H1 (cell line): ENCODE results near the gene ANGEL2. TPM values are rescaled to one million over a fixed set of nuclear protein-coding genes. Genes with fewer than 3 reads are reported as not detected.
A peak's percentile ranks its signal among the peaks of the same experiment; 100 is the strongest.

Experiments
- CTCF ChIA-PET: fragments of 300-600 bp; sonication (Branson Sonifier 250); formaldehyde crosslinking; loops from one replicate; lab custom pipeline; 2021; ENCODE audit not compliant: partially characterized antibody; lab: Charles Lee
- POLR2A ChIA-PET: fragments of 300-600 bp; sonication (Branson Sonifier 250); formaldehyde crosslinking; loops from one replicate; lab custom pipeline; 2021; ENCODE audit warnings: inconsistent platforms; ENCODE audit not compliant: partially characterized antibody; lab: Charles Lee
- DNase-seq, 2 experiments: peaks; one replicate each; pipeline versions ENCODE4 v3.0.0 to v3.0.0-alpha.2; 2010 to 2022; ENCODE audit warnings: low spot score in 2 of 2, low read depth in 1 of 2, mixed read lengths in 1 of 2
- FAIRE-seq: peaks from 2 replicates; lab custom pipeline; 2011; peaks lifted over from hg19 to GRCh38; lab: Jason Lieb, UNC
- H2AFZ ChIP-seq: 2 replicates; pipeline ENCODE4 v1.8.1; 2012; ENCODE audit warnings: low read length, inconsistent platforms
- H2AK5ac ChIP-seq: 2 replicates; pipeline ENCODE4 v1.6.1; 2013; ENCODE audit warnings: low read depth, low read length
- H2BK120ac ChIP-seq: replicated peaks from 2 replicates; pipeline ENCODE3; 2013; ENCODE audit warnings: low read depth, low read length, inconsistent platforms
- H2BK12ac ChIP-seq: 2 replicates; pipeline ENCODE4 v1.6.1; 2013; ENCODE audit warnings: low read depth, low read length
- H2BK15ac ChIP-seq: 2 replicates; pipeline ENCODE4 v1.6.1; 2013; ENCODE audit warnings: low read length
- H2BK20ac ChIP-seq: 2 replicates; pipeline ENCODE4 v1.6.1; 2013; ENCODE audit warnings: low read length
- H2BK5ac ChIP-seq: 2 replicates; pipeline ENCODE4 v1.6.1; 2013; ENCODE audit warnings: low read depth, low read length
- H3K14ac ChIP-seq: 2 replicates; pipeline ENCODE4 v1.6.1; 2013; ENCODE audit warnings: inconsistent platforms; ENCODE audit not compliant: insufficient read length
- H3K18ac ChIP-seq: 2 replicates; pipeline ENCODE4 v1.6.1; 2013; ENCODE audit warnings: low read length; ENCODE audit errors: extremely low read depth
- H3K23ac ChIP-seq: 2 replicates; pipeline ENCODE4 v1.6.1; 2013; ENCODE audit warnings: inconsistent platforms; ENCODE audit not compliant: insufficient read length
- H3K23me2 ChIP-seq: 2 replicates; pipeline ENCODE4 v1.6.1; 2013; ENCODE audit warnings: low read depth, low read length
- H3K27ac ChIP-seq: 2 replicates; pipeline ENCODE4 v1.6.1; 2011; ENCODE audit warnings: low read depth, low read length, inconsistent platforms
- H3K27me3 ChIP-seq, 4 experiments: replicated peaks in 1 of 4; 1 replicate in 1 of 4; 2 replicates in 3 of 4; pipeline versions ENCODE4 v1.6.1 to v1.8.1; 2011 to 2013; ENCODE audit warnings: low read length in 3 of 4, mild to moderate bottlenecking in 3 of 4, inconsistent platforms in 2 of 4, mixed read lengths in 2 of 4, moderate library complexity in 1 of 4; ENCODE audit not compliant: control insufficient read depth in 3 of 4, insufficient read depth in 3 of 4; ENCODE audit errors: extremely low read depth in 1 of 4
- H3K36me3 ChIP-seq, 4 experiments: 2 replicates each; pipeline versions ENCODE4 v1.6.1 to v1.8.1; 2011 to 2013; ENCODE audit warnings: mild to moderate bottlenecking in 4 of 4, low read length in 3 of 4, moderate library complexity in 2 of 4, control low read depth in 1 of 4, inconsistent platforms in 1 of 4; ENCODE audit not compliant: insufficient read depth in 4 of 4, control insufficient read depth in 2 of 4
- H3K4ac ChIP-seq: replicated peaks from 2 replicates; pipeline ENCODE3; 2013; ENCODE audit warnings: low read length, low read depth, mixed read lengths, inconsistent platforms; ENCODE audit not compliant: insufficient read length
- H3K4me1 ChIP-seq, 4 experiments: replicated peaks in 1 of 4; 1 replicate in 1 of 4; 2 replicates in 3 of 4; pipeline versions ENCODE4 v1.6.1 to v1.8.1; 2011 to 2013; ENCODE audit warnings: low read length in 3 of 4, inconsistent platforms in 2 of 4, mixed read lengths in 1 of 4; ENCODE audit not compliant: insufficient read depth in 4 of 4, control insufficient read depth in 3 of 4
- H3K4me2 ChIP-seq, 2 experiments: 2 replicates each; pipeline versions ENCODE4 v1.6.1 to v1.8.1; 2011 to 2013; ENCODE audit warnings: low read depth in 2 of 2, low read length in 2 of 2, control low read depth in 1 of 2, inconsistent platforms in 1 of 2, mild to moderate bottlenecking in 1 of 2; ENCODE audit not compliant: insufficient read depth in 1 of 2
- H3K4me3 ChIP-seq, 4 experiments: fragments of 200-600, 300-600 bp in 1 of 4; sonication (generic), shearing (Covaris generic), sonication (Bioruptor Twin) in 1 of 4; 2 replicates each; pipeline versions ENCODE4 v1.5.1 to v1.8.1; 2011 to 2016; ENCODE audit warnings: low read length in 4 of 4, low read depth in 3 of 4, control low read depth in 2 of 4, inconsistent platforms in 2 of 4, mild to moderate bottlenecking in 2 of 4, mixed read lengths in 1 of 4, moderate library complexity in 1 of 4; ENCODE audit not compliant: insufficient read depth in 2 of 4; ENCODE audit errors: extremely low read depth in 1 of 4
- H3K56ac ChIP-seq: replicated peaks from 2 replicates; pipeline ENCODE3; 2013; ENCODE audit warnings: low read depth, mild to moderate bottlenecking, mixed read lengths, low read length, inconsistent platforms; ENCODE audit not compliant: insufficient read length
- H3K79me1 ChIP-seq: 2 replicates; pipeline ENCODE4 v1.6.1; 2013; ENCODE audit warnings: low read depth, low read length, control low read depth
- H3K79me2 ChIP-seq, 2 experiments: 2 replicates each; pipeline versions ENCODE4 v1.6.1 to v1.8.1; 2012 to 2013; ENCODE audit warnings: low read length in 2 of 2, mild to moderate bottlenecking in 2 of 2, inconsistent platforms in 1 of 2; ENCODE audit not compliant: insufficient read depth in 2 of 2, control insufficient read depth in 1 of 2
- H3K9ac ChIP-seq, 4 experiments: replicated peaks in 1 of 4; 1 replicate in 1 of 4; 2 replicates in 3 of 4; pipeline versions ENCODE4 v1.6.1 to v1.8.1; 2011 to 2013; ENCODE audit warnings: low read depth in 3 of 4, low read length in 3 of 4, control low read depth in 2 of 4, mild to moderate bottlenecking in 2 of 4, moderate library complexity in 2 of 4, inconsistent platforms in 1 of 4; ENCODE audit errors: extremely low read depth in 1 of 4
- H3K9me3 ChIP-seq, 2 experiments: 2 replicates each; pipeline versions ENCODE4 v1.6.1 to v1.8.1; 2012 to 2013; ENCODE audit warnings: mild to moderate bottlenecking in 2 of 2, moderate library complexity in 2 of 2, control low read depth in 1 of 2, inconsistent platforms in 1 of 2, low read depth in 1 of 2, low read length in 1 of 2, mixed read lengths in 1 of 2; ENCODE audit not compliant: insufficient read depth in 2 of 2
- H4K20me1 ChIP-seq, 2 experiments: replicated peaks in 1 of 2; 2 replicates each; pipeline versions ENCODE3 to v1.8.1; 2011 to 2013; ENCODE audit warnings: inconsistent platforms in 2 of 2, low read length in 2 of 2, mild to moderate bottlenecking in 1 of 2; ENCODE audit not compliant: insufficient read depth in 2 of 2, control insufficient read depth in 1 of 2
- H4K5ac ChIP-seq: 2 replicates; pipeline ENCODE4 v1.6.1; 2013; ENCODE audit warnings: low read length, low read depth, mixed read lengths, inconsistent platforms; ENCODE audit not compliant: insufficient read length
- H4K8ac ChIP-seq: 2 replicates; pipeline ENCODE4 v1.8.0; 2013; ENCODE audit warnings: mild to moderate bottlenecking, moderate library complexity, low read length, inconsistent platforms; ENCODE audit not compliant: insufficient read depth; ENCODE audit errors: extremely low read depth
- H4K91ac ChIP-seq: replicated peaks from 2 replicates; pipeline ENCODE3; 2013; ENCODE audit warnings: low read length, mixed read lengths, inconsistent platforms; ENCODE audit not compliant: insufficient read length
- CBX5 ChIP-seq: fragments of 300-800, 300-1000 bp; sonication (generic); IDR thresholded peaks from 2 replicates; pipeline ENCODE4 v1.7.1; 2016; ENCODE audit warnings: antibody characterized with exemption, low read length, low read depth
- SIN3A ChIP-seq, 2 experiments: IDR thresholded peaks in 1 of 2; conservative IDR thresholded peaks in 1 of 2; 2 replicates each; pipeline ENCODE4 v1.6.1; 2011 to 2012; ENCODE audit warnings: low read length in 2 of 2, improper control_type of control experiment in 1 of 2, low read depth in 1 of 2, mild to moderate bottlenecking in 1 of 2
- WGBS, 2 experiments: shearing (Covaris generic) in 1 of 2; methylation state at CpG; one replicate each; pipeline versions ENCODE4 v1.1.6 to v1.1.7; 2013 to 2015; ENCODE audit warnings: low lambda C conversion rate in 2 of 2, mixed read lengths in 2 of 2, inconsistent platforms in 1 of 2, low coverage in 1 of 2, missing lambda C conversion rate in 1 of 2; ENCODE audit not compliant: insufficient replicate concordance in 2 of 2, insufficient coverage in 1 of 2, insufficient read length in 1 of 2; ENCODE audit errors: extremely low coverage in 1 of 2, missing lambda C conversion rate in 1 of 2; 5-methylcytosine and 5-hydroxymethylcytosine counted together
- polyA plus RNA-seq, 7 experiments: library from polyadenylated mRNA; depleted of rRNA in 3 of 7; stranded (reverse) in 5 of 7; unstranded in 2 of 7; fragments of >200 nt in 5 of 7; fragments of 200-250 nt in 2 of 7; gene quantifications; 1 replicate in 5 of 7; 2 replicates in 1 of 7; 4 replicates in 1 of 7; pipeline versions ENCODE4 v1.2.1 to v1.2.3, GENCODE V29; 2011 to 2013; ENCODE audit warnings: missing spikeins in 2 of 7, mixed read lengths in 2 of 7
- total RNA-seq: library from RNA; stranded (reverse); fragmentation: NEBNext Ultra II Directional; extraction: Animal tissue kit (Norgen Biotek cat#: 25700); gene quantifications from 2 replicates; pipeline ENCODE4 v1.2.1, GENCODE V29; 2021

The ANGEL2 gene
- total and polyA plus RNA-seq, 2 of the 8 experiments (the other 6 are each of a cell fraction or from before 2014, with no cell fraction given): 18.1 to 39.9 TPM

DNA sequence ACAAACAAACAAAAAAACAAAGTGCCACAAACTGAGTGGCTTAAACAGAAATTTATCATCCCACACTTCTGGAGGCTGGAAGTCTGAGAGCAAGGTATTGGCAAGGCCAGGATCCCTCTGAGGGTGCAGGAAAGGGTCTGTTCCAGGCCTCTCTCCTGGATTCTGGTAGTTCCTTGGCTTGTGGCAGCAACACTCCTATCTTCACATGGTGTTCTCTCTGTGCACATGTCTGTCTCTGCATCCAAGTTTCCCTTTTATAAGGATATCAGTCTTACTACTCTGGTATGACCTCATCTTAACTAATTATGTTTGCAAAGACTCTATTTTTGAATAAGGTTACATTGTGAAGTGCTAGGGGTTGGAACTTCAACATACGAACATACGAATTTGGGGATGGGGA lies 70.6 kb downstream of the ANGEL2 start:
- Histone ChIP-seq H3K36me3 (no peaks in the 10 kb centered on the region), H2AK5ac (no peak overlapping the region), H2BK15ac (no peak overlapping the region), H3K4me3 (no peak overlapping the region), H3K18ac (no peak overlapping the region), H3K4ac (no peak overlapping the region), H4K5ac (no peak overlapping the region), H4K8ac (no peak overlapping the region), H3K9ac (no peak overlapping the region), H3K56ac (no peak overlapping the region), H3K4me1 (peaks cover 0 to 5% (median 1%) of the 10 kb centered on the region in 4 experiments; a peak in 1 of 7 replicates), H4K20me1 (no peaks in the 10 kb centered on the region), H3K79me2 (no peaks in the 10 kb centered on the region), H4K91ac (peak overlapping the region; percentile 16), H2BK120ac (no peak overlapping the region), H3K9me3 (no peaks in the 10 kb centered on the region), H3K27ac (no peak overlapping the region), H3K4me2 (no peak overlapping the region), H2BK20ac (no peak overlapping the region), H3K23me2 (0 out of 2 replicates have a peak, but pooled peaks cover 2% of the 10 kb centered on the region), H2BK5ac (no peak overlapping the region), H3K27me3 (peaks cover 0 to 4% (median 0%) of the 10 kb centered on the region in 4 experiments; a peak in 1 of 7 replicates), H3K23ac (no peak overlapping the region), H2BK12ac (no peak overlapping the region), H2AFZ (no peak overlapping the region), H3K79me1 (no peaks in the 10 kb centered on the region), H3K14ac (no peak overlapping the region)
- FAIRE-seq: no peak
- no peak for TF ChIP-seq SIN3A (conservative IDR thresholded peaks at IDR 0.05 in 1 of 2, IDR thresholded peaks at IDR 0.05 in 1 of 2; ENCODE audit: low read depth in 1 of 2, low read length in 2 of 2)
- TF ChIP-seq CBX5: no peak
- POLR2A ChIA-PET: interaction anchor here (1.0 to 3.6 kb wide), 5 partner anchors 10 to 24 kb away, joined by 3 to 23 read pairs (median 5); no protein-coding TSS in a partner anchor
- DNase-seq: no peak
- CTCF ChIA-PET: interaction anchor here (1.0 to 1.4 kb wide), 3 partner anchors 9 to 27 kb away, joined by 3 to 4 read pairs (median 3); no protein-coding TSS in a partner anchor
- 91% methylated on average over 2 of the region's 2 CpGs; no CpG with 5 or more reads in 1 of the 2 experiments for WGBS, 2 experiments
